ENCODE measurements around the gene LCA5.
"Not testable (repeated sequence)": the region's sequence is repeated elsewhere in the genome, so short reads cannot be mapped to it uniquely, and the experiment has no call there.

LCA5 gene

GRCh38 chr6:79536954-79537747 lies at the start of gene LCA5:
LCA5 (minus strand) TSS chr6:79537430; CDS start chr6:79518894, 18,536 bp downstream.
- DNase-seq (ENCODE audit: low read depth in 1 of 2, low spot score in 1 of 2) = peak; percentile 34 to 64

GRCh38 chr6:79586548-79586947 lies 49.3 kb upstream of the LCA5 start:
- no peak for DNase-seq (ENCODE audit: low read depth in 1 of 2, low spot score in 1 of 2)

- DNase-seq (ENCODE audit: low read depth in 1 of 2, low spot score in 1 of 2) = no peak
Observed at GRCh38 chr6:79584332-79584731, 47.1 kb upstream of the LCA5 start.

DNA sequence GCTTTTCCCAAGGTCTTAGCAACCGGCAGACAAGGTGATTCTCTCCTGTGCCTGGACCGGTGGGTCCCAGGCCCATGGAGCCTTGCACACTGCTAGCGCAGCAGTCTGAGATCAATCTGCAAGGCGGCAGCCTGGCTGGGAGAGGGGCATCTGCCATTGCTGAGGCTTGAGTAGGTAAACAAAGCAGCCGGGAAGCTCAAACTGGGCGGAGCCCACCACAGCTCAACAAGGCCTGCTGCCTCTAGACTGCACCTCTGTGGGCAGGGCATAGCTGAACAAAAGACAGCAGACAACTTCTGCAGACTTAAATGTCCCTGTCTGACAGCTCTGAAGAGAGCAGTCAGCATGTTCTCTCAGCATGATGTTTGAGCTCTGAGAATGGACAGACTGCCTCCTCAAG lies 40.7 kb upstream of the LCA5 start:
- not testable (repeated sequence) for DNase-seq (ENCODE audit: low read depth in 1 of 2, low spot score in 1 of 2)

DNA sequence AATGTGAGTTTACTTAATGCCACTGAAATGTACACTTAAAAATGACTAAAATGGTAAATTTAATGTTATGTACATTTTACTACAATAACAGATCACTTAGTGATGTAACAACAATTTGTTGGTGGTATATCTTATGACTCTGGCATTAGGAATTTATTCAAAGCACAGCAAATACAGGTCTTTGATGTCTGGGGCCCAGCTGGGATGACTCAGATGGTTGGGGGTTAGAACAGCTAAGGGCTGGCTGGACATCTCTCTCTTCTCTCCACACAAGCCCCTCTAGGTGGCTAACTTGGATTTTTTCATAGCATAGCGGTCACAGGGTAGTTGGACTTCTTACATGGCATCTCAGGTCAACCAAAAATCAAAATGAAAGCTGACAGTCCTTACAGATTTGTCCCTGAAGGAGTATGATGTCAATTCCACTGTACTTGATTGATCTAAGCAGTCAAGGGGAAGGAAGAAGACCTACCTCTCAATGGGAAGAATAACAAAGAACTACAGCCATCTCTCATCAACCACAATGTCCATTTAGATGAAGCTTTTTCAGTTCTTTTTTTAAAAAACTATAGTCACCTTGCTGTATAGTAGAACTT lies 37.5 kb upstream of the LCA5 start:
- no peak for DNase-seq (ENCODE audit: low read depth in 1 of 2, low spot score in 1 of 2)

GRCh38 chr6:79574174-79574573 lies 36.9 kb upstream of the LCA5 start:
- no peak for DNase-seq (ENCODE audit: low read depth in 1 of 2, low spot score in 1 of 2)

- no peak for DNase-seq (ENCODE audit: low read depth in 1 of 2, low spot score in 1 of 2)
Observed at GRCh38 chr6:79571030-79571367, 33.8 kb upstream of the LCA5 start.

DNA sequence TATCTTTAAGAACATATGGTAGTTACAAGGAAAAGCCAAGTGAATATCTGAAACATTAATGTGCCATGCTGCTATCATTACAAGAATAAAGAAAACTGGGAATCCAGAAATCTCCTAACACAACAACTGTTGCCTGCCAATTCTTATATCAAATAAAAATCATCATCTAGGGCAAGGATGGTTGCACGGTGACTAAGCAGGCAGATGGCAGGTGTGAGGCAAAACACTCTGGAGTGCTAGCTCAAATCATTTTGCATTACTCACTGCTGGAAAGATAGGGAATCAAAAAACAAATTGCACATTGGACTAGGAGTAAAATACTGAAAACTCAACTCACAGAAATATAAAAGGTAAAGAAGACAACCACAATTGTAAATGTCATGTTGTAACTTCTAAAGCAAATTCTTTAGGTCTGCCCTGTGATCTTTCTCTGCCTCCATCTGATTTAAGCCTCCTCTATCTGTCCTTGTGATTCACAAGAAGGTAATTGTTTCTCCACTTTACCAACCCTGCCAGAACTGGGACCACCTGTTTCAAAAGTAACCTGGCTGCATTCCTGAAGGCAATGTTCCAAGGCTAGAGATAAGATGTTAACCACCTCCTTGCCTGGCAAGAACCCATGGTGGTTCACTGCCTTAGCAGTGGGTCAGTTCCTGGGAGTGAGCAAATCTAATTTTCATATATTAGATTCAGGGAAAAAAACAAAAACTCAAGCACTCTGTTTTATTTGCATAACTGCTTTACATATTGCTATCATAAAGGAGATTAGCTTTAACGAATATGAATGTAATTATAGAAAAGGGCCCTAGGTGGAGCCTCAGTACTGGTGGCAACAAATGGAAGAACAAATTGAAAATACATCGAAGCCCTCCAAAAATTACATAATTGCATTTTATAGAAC lies 33.1 kb upstream of the LCA5 start:
- no peak for DNase-seq (ENCODE audit: low read depth in 1 of 2, low spot score in 1 of 2)

- DNase-seq (ENCODE audit: low read depth in 1 of 2, low spot score in 1 of 2) = no peak
Observed at GRCh38 chr6:79568996-79569395, 31.8 kb upstream of the LCA5 start.

DNA sequence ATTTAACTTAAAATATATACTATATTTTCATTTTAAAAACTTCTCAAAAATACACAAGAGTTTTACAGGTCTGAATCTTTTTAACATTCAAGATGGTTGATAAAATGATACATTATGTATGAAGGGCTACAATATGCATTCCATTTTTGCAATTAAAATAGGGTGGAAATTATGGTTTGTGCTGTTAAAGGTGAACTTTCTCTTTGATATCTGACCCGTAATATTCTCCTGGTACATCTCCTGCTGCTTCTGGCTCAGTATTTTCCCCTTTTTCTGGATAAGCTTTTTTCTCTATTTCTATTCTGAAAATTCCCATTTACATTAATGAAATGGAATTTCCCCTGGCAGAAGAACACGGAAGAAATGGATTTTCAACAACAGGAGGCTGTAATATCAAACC lies 27.4 kb upstream of the LCA5 start:
- no peak for DNase-seq (ENCODE audit: low read depth in 1 of 2, low spot score in 1 of 2)

DNA sequence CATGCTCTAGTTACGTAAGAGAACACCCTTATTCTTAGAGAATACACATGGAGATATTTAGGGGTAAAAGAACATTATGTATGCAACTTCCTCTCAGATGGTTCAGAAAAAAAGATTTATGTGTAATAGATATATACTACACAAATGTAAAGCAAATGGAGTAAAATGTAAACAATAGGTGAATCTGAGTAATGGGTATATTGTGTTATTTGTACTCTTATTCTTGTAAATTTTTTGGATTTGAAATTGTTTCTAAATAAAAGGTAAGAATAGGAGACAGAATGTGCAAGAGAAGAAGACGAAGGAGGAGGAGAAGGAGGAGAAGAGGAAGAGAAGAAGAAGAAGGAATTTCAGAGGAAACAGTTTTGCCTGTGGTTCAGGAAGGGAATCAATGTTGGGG lies 22.5 kb upstream of the LCA5 start:
- DNase-seq (ENCODE audit: low read depth in 1 of 2, low spot score in 1 of 2) = no peak

GRCh38 chr6:79557673-79558467 lies 20.6 kb upstream of the LCA5 start:
- DNase-seq (ENCODE audit: low read depth in 1 of 2, low spot score in 1 of 2) = no peak

DNA sequence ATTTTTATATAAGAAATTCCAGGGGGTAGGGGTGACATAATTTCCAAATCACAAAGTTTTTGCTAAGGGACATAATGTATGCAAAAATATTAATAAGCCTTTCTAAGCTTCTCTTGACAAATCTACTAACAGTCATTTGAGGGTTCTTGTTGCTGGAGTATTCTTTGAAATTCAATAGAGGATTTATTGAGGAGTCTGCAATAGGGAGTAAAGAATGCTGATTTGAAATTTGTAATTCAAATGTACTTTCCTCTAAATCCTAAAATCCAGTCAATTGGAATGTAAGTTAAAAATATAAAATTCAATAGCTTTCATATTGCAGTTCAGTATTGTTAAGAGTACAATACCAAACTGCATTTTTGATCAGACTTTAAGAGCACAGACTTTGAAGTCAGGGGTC lies 17.1 kb upstream of the LCA5 start:
- no peak for DNase-seq (ENCODE audit: low read depth in 1 of 2, low spot score in 1 of 2)

DNA sequence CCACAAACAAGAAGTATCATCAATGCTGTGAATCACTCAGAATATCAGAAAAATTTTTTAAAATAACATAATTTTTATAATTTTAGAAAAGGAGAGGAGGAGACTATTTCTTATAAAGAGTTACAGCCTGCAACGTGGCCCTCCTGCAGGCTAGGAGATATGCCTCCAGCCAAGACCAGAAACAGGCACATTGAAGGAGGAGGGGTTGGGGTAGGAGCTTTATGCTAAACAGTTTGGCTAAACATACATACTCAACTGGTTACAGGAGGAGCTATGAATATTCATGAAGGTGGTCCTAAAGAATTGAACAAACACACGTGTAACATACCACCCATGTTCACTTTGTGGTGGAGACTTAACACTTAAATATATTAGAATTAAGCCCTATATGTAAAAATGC lies 14.2 kb upstream of the LCA5 start:
- no peak for DNase-seq (ENCODE audit: low read depth in 1 of 2, low spot score in 1 of 2)

GRCh38 chr6:79548304-79548703 lies 11.1 kb upstream of the LCA5 start:
- DNase-seq (ENCODE audit: low read depth in 1 of 2, low spot score in 1 of 2) = no peak

GRCh38 chr6:79546186-79546585 lies 9.0 kb upstream of the LCA5 start:
- no peak for DNase-seq (ENCODE audit: low read depth in 1 of 2, low spot score in 1 of 2)

DNA sequence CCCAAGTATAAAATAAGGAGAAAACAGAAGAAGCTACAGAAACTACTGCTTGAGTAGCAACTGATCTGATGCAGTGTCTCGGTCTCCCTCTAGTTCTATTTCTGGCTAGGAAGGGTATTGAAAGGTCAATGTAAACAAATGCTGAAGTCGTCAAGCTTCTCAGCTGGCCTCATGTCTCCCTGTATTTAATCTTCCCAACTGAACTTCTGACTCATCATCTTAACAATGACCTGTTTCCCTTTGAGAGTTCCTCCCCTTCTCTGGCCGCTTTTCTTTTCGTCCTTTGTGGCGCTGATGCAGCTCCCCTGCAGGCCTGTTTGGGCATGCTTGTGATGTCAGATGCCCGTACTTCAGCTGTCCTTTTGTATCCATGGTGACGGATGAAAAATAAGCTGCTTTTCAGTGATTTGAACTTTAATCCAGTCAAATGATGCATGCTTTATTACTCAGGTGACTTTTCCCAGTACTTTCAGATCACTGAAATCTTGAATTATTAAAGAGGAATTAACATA lies 7.8 kb upstream of the LCA5 start:
- DNase-seq (ENCODE audit: low read depth in 1 of 2, low spot score in 1 of 2) = no peak

- no peak for DNase-seq (ENCODE audit: low read depth in 1 of 2, low spot score in 1 of 2)
Observed at GRCh38 chr6:79544299-79544927, 7.2 kb upstream of the LCA5 start.

DNA sequence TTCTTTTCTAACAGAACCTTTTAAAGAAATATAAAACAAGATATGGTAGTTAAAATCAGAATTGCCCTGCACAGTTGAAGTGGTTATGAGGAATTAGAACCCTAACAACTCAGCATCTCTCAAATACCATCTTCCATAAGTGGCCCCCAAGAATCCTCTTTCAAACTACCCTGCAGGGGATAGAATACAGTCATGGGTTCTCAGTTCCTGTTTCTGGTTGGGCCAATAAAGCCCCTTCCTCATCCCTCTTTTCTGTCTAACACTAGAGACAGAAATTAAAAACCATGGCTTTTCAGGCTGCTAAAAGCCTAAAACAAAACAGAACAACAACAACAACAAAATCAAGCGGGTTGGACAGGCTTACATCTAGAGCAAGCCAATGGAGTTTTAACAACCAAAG lies 6.7 kb upstream of the LCA5 start:
- no peak for DNase-seq (ENCODE audit: low read depth in 1 of 2, low spot score in 1 of 2)

DNA sequence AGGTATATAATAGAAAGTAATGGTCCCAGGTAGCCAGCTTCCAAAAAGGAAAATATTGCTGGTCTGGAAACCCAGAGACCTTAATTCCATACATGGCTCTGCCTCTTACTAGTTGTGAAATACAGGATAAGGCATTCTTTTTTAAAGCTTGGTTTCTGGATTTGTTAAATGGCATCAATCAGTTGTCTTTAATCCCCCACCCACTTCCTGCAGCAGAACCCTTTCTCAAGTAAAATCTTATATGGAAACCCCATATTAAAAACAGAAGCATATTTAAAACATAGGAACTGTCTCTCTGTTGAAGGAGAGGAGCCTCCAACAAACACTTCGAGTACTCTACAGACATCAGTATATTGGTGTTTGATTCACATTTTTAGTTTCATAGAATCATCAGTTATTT lies 6.2 kb upstream of the LCA5 start:
- DNase-seq (ENCODE audit: low read depth in 1 of 2, low spot score in 1 of 2) = no peak
